PC-3 (cell line): ENCODE measurements around the gene ITFG2.

Experiments used
- EZH2 ChIP-seq: fragments of 300-600 bp; sonication (generic); IDR thresholded peaks from one replicate; pipeline ENCODE4 v1.6.1; 2017; ENCODE audit warnings: antibody characterized with exemption, mild to moderate bottlenecking, low read length; ENCODE audit not compliant: unreplicated experiment
- EZH2phosphoT487 ChIP-seq: fragments of 300-600 bp; sonication (generic); IDR thresholded peaks from 2 replicates; pipeline ENCODE4 v1.6.1; 2018; ENCODE audit warnings: mild to moderate bottlenecking, antibody characterized with exemption, low read length, borderline replicate concordance
- TF ChIP-seq, protein P1 (sequence below): fragments of 300-600 bp; sonication (generic); conservative IDR thresholded peaks from 2 replicates; pipeline ENCODE4 v1.5.1; 2017; ENCODE audit warnings: antibody characterized with exemption, low read depth, mild to moderate bottlenecking, low read length

GRCh38 chr12:2813214-2814185, 1.0 kb downstream of the ITFG2 start:
- TF ChIP-seq, protein P1, sequence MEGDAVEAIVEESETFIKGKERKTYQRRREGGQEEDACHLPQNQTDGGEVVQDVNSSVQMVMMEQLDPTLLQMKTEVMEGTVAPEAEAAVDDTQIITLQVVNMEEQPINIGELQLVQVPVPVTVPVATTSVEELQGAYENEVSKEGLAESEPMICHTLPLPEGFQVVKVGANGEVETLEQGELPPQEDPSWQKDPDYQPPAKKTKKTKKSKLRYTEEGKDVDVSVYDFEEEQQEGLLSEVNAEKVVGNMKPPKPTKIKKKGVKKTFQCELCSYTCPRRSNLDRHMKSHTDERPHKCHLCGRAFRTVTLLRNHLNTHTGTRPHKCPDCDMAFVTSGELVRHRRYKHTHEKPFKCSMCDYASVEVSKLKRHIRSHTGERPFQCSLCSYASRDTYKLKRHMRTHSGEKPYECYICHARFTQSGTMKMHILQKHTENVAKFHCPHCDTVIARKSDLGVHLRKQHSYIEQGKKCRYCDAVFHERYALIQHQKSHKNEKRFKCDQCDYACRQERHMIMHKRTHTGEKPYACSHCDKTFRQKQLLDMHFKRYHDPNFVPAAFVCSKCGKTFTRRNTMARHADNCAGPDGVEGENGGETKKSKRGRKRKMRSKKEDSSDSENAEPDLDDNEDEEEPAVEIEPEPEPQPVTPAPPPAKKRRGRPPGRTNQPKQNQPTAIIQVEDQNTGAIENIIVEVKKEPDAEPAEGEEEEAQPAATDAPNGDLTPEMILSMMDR, result peak; percentile 73
- no peak for TF ChIP-seq EZH2
- TF ChIP-seq EZH2phosphoT487, result no peak
